HG03354 (cell line): Measurements from ENCODE around the gene ARFIP1.

Source experiments
- ATAC-seq: cut with Tn5 transposase; IDR thresholded peaks from one replicate; pipeline ENCODE4 v1.9.1; 2021; ENCODE audit warnings: mild to moderate bottlenecking; ENCODE audit not compliant: unreplicated experiment, poor library complexity, severe bottlenecking

The ARFIP1 gene

GRCh38 chr4:152954741-152955140 lies 175.0 kb downstream of the ARFIP1 start:
- no peak for ATAC-seq

- ATAC-seq: no peak
Measured at GRCh38 chr4:152956147-152956546, 176.4 kb downstream of the ARFIP1 start.

GRCh38 chr4:152956650-152957436 lies 177.1 kb downstream of the ARFIP1 start:
- no peak for ATAC-seq

GRCh38 chr4:152957437-152958171 lies 177.8 kb downstream of the ARFIP1 start:
- ATAC-seq: no peak

GRCh38 chr4:152959080-152959479 lies 179.3 kb downstream of the ARFIP1 start:
- ATAC-seq: no peak

- no peak for ATAC-seq
Measured at GRCh38 chr4:152960082-152960481, 180.3 kb downstream of the ARFIP1 start.

- no peak for ATAC-seq
Measured at GRCh38 chr4:152961014-152961772, 181.4 kb downstream of the ARFIP1 start.

GRCh38 chr4:152961773-152962115 lies 182.0 kb downstream of the ARFIP1 start:
- no peak for ATAC-seq
